HepG2 (cell line): ENCODE measurements around the gene HNF1B. TPM values are rescaled to one million over a fixed set of nuclear protein-coding genes. Genes with fewer than 3 reads are reported as not detected.

Source experiments
- CCDC6 ChIP-seq: sonication (generic); formaldehyde crosslinking; IDR thresholded peaks from 2 replicates; pipeline ENCODE4 v1.8.1; 2022; ENCODE audit warnings: mild to moderate bottlenecking, missing genetic modification reagents, moderate library complexity
- KLF16 ChIP-seq, 2 experiments: sonication (generic) in 1 of 2; formaldehyde crosslinking in 1 of 2; IDR thresholded peaks; 2 replicates each; pipeline versions ENCODE4 v1.6.1 to v1.8.0; 2016 to 2023; ENCODE audit warnings: missing genetic modification reagents in 2 of 2, missing compliant biosample characterization in 1 of 2
- MLXIP ChIP-seq: sonication (generic); formaldehyde crosslinking; IDR thresholded peaks from 2 replicates; pipeline ENCODE4 v1.9.0; 2021; ENCODE audit warnings: missing genetic modification reagents, borderline replicate concordance
- NCOR1 ChIP-seq: fragments of 200-600 bp; sonication (generic); IDR thresholded peaks from 2 replicates; pipeline ENCODE4 v1.7.0; 2017; ENCODE audit warnings: antibody characterized with exemption, low read length, borderline replicate concordance
- ZNF350 ChIP-seq: sonication (generic); formaldehyde crosslinking; IDR thresholded peaks from 2 replicates; pipeline ENCODE4 v1.4.0; 2020; ENCODE audit warnings: mild to moderate bottlenecking, low read depth, missing genetic modification reagents, borderline replicate concordance
- polyA plus RNA-seq, 8 experiments: library from polyadenylated mRNA; depleted of rRNA in 3 of 8; stranded (reverse) in 7 of 8; unstranded in 1 of 8; fragments of >200 nt; fragmentation: Illumina TruSeq in 4 of 8; extraction: Trizol in 4 of 8; gene quantifications; 2 replicates each; pipeline versions ENCODE4 v1.2.1 to v1.2.3, GENCODE V29; 2011 to 2016; ENCODE audit warnings: low read depth in 4 of 8, missing spikeins in 1 of 8, mixed read lengths in 1 of 8; ENCODE audit not compliant: insufficient read depth in 1 of 8
- total RNA-seq, 5 experiments: library from RNA; depleted of rRNA; stranded (reverse); fragments of >200 nt; fragmentation: Illumina TruSeq; extraction: Trizol; gene quantifications; 2 replicates each; pipeline ENCODE4 v1.2.3, GENCODE V29; 2016; ENCODE audit warnings: low read depth in 1 of 5
- TF ChIP-seq, protein P1 (sequence below): sonication (generic); formaldehyde crosslinking; IDR thresholded peaks from one replicate; pipeline ENCODE4 v1.5.1; 2020; ENCODE audit warnings: mild to moderate bottlenecking, missing genetic modification reagents; ENCODE audit errors: not compliant biosample characterization

Gene HNF1B
- total and polyA plus RNA-seq, 2 of the 13 experiments (the other 11 are each of a cell fraction or from before 2014, with no cell fraction given) = 1.9 to 5.3 TPM

DNA sequence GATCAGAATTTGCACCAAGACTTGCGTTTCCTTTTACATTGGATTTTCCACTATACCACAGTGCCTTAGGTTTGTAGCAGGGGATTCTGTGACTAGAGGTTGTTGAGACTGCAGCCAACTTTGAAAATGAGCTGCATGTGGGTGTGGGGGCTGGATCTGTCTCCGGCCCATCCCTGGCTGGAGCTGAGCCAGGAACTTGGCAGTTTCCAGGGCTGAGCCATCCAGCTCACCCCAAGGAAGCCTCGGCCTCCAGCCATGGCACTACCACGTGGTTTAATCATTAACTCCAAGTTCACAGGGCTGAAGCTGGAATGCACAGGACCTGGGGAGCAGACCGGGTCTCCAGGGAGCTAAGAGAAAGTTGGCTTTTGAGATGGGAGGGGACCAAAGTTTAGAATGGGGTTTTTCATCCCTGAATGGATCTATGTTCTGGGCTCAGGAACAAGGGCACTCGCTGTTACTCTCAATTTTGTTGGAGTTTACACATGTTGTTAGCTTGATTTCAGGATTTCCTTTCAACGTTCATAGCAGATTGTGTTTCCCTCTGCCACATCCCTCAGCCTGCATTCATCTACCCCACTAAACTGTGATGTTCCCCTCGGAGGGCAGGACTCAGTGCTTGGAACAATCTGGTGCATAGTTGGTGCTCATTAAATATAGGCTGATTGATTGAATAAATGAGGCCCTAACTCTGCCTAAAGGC, 42.3 kb upstream of the HNF1B start (continued):
- TF ChIP-seq, protein P1, sequence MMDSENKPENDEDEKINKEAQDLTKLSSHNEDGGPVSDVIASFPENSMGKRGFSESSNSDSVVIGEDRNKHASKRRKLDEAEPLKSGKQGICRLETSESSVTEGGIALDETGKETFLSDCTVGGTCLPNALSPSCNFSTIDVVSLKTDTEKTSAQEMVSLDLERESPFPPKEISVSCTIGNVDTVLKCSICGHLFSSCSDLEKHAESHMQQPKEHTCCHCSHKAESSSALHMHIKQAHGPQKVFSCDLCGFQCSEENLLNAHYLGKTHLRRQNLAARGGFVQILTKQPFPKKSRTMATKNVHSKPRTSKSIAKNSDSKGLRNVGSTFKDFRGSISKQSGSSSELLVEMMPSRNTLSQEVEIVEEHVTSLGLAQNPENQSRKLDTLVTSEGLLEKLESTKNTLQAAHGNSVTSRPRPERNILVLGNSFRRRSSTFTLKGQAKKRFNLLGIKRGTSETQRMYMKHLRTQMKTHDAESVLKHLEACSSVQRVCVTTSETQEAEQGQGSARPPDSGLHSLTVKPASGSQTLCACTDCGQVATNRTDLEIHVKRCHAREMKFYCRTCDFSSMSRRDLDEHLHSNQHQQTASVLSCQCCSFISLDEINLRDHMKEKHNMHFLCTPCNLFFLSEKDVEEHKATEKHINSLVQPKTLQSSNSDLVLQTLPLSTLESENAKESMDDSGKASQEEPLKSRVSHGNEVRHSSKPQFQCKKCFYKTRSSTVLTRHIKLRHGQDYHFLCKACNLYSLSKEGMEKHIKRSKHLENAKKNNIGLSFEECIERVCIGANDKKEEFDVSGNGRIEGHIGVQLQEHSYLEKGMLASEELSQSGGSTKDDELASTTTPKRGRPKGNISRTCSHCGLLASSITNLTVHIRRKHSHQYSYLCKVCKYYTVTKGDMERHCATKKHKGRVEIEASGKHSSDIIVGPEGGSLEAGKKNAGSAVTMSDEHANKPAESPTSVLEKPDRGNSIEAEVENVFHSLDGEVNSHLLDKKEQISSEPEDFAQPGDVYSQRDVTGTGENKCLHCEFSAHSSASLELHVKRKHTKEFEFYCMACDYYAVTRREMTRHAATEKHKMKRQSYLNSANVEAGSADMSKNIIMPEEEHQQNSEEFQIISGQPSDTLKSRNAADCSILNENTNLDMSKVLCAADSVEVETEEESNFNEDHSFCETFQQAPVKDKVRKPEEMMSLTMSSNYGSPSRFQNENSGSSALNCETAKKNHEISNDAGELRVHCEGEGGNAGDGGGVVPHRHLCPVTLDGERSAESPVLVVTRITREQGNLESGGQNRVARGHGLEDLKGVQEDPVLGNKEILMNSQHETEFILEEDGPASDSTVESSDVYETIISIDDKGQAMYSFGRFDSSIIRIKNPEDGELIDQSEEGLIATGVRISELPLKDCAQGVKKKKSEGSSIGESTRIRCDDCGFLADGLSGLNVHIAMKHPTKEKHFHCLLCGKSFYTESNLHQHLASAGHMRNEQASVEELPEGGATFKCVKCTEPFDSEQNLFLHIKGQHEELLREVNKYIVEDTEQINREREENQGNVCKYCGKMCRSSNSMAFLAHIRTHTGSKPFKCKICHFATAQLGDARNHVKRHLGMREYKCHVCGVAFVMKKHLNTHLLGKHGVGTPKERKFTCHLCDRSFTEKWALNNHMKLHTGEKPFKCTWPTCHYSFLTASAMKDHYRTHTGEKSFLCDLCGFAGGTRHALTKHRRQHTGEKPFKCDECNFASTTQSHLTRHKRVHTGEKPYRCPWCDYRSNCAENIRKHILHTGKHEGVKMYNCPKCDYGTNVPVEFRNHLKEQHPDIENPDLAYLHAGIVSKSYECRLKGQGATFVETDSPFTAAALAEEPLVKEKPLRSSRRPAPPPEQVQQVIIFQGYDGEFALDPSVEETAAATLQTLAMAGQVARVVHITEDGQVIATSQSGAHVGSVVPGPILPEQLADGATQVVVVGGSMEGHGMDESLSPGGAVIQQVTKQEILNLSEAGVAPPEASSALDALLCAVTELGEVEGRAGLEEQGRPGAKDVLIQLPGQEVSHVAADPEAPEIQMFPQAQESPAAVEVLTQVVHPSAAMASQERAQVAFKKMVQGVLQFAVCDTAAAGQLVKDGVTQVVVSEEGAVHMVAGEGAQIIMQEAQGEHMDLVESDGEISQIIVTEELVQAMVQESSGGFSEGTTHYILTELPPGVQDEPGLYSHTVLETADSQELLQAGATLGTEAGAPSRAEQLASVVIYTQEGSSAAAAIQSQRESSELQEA = no peak
- TF ChIP-seq MLXIP (no peak), CCDC6 (CRISPR knock-in tag) (no peak), NCOR1 (no peak), KLF16 (CRISPR knock-in tag; IDR thresholded peaks at IDR 0.05) (0 out of 4 replicates have a peak, but pooled peaks of 1 of the 2 experiments have one; percentile 27), ZNF350 (CRISPR knock-in tag) (0 out of 2 replicates have a peak, but pooled peaks have one; percentile 21)
